Left cardiac atrium (tissue), 4 donors: ENCODE results near the gene FCRL3. TPM values are rescaled to one million over a fixed set of nuclear protein-coding genes. Genes with fewer than 3 reads are reported as not detected.
"Not testable (repeated sequence)": the region's sequence is repeated elsewhere in the genome, so short reads cannot be mapped to it uniquely, and the experiment has no call there.

Source experiments
- ATAC-seq, 2 donors: fragments of 200-7000 bp; cut with Tn5 transposase; one replicate each; pipeline ENCODE4 v1.9.1; 2020; ENCODE audit warnings: mild to moderate bottlenecking in 2 of 2, moderate library complexity in 2 of 2
- DNase-seq: peaks from one replicate; pipeline ENCODE4 v3.0.0-alpha.2; 2020
- intact Hi-C, 2 donors: fragments of 100-400 bp; cut with DNase I; formaldehyde crosslinking; loops; one replicate each; pipeline versions ENCODE4 v1.14.1 to v1.15.1; 2022 to 2023
- long read RNA-seq: library from polyadenylated mRNA; unstranded; transcript quantifications from one replicate; pipeline ENCODE4 v2.0.0, GENCODE V29; 2021
- total RNA-seq, 2 donors: library from RNA; stranded (reverse); fragmentation: NEBNext Ultra II Directional; extraction: Animal tissue kit (Norgen Biotek cat#: 25700); gene quantifications; one replicate each; pipeline ENCODE4 v1.2.1, GENCODE V29; 2021
- donor health status: DM: no; HTN: yes; CAD: no.
- donor health status: DM: no; HTN: yes; CAD: no; lungs with severe emphysema.
- donor health status: DM: yes; HTN: yes; CAD: no.
- donor health status: Dilated cardiomyopathy.

Gene FCRL3
- total RNA-seq, result under 1 TPM; 0.10 to 0.24 TPM
- long read RNA-seq, result 0 reads

GRCh38 chr1:157700732-157701131 lies at the start of gene FCRL3:
TSS of gene FCRL3 (minus strand) at chr1:157700769. CDS start at chr1:157700489, 280 bp downstream.
- no peak for DNase-seq
- no peak for ATAC-seq
- intact Hi-C loops, result no loop called here

- intact Hi-C loops, result no loop called here
- no peak for DNase-seq
- no peak for ATAC-seq
Observed at GRCh38 chr1:157748262-157748817, 47.8 kb upstream of the FCRL3 start.

GRCh38 chr1:157739229-157739901 lies 38.8 kb upstream of the FCRL3 start:
- DNase-seq (no peak), ATAC-seq (no peak)
- intact Hi-C loops, result no loop called here

- ATAC-seq, intact Hi-C loops, DNase-seq: not testable (repeated sequence)
Observed at GRCh38 chr1:157735991-157736390, 35.4 kb upstream of the FCRL3 start.

GRCh38 chr1:157734321-157734720 lies 33.8 kb upstream of the FCRL3 start:
- DNase-seq, result no peak
- ATAC-seq, result peak in 1 of 2 donors; percentile 55
- intact Hi-C loops, result no loop called here

GRCh38 chr1:157732755-157733154 lies 32.2 kb upstream of the FCRL3 start:
- no peak for DNase-seq
- intact Hi-C loops, result no loop called here
- ATAC-seq, result no peak

GRCh38 chr1:157725221-157725577 lies 24.6 kb upstream of the FCRL3 start:
- no peak for DNase-seq
- intact Hi-C loops, result no loop called here
- ATAC-seq, result no peak

GRCh38 chr1:157724537-157725220 lies 24.1 kb upstream of the FCRL3 start:
- ATAC-seq, result no peak
- intact Hi-C loops, result no loop called here
- DNase-seq, result no peak

- intact Hi-C loops, result no loop called here
- ATAC-seq (no peak), DNase-seq (no peak)
Observed at GRCh38 chr1:157723157-157723556, 22.6 kb upstream of the FCRL3 start.

GRCh38 chr1:157721985-157722384 lies 21.4 kb upstream of the FCRL3 start:
- intact Hi-C loops, result no loop called here
- DNase-seq (no peak), ATAC-seq (no peak)

GRCh38 chr1:157715736-157716135 lies 15.2 kb upstream of the FCRL3 start:
- DNase-seq (no peak), ATAC-seq (no peak)
- intact Hi-C loops, result no loop called here

- ATAC-seq, result no peak
Observed at GRCh38 chr1:157711802-157712201, 11.2 kb upstream of the FCRL3 start.

GRCh38 chr1:157704878-157705277 lies 4.3 kb upstream of the FCRL3 start:
- no peak for ATAC-seq
- intact Hi-C loops, result no loop called here
- DNase-seq, result no peak

More at GRCh38 chr1:157711802-157712201, 11.2 kb upstream of the FCRL3 start:
- DNase-seq, result no peak
- intact Hi-C loops, result no loop called here

GRCh38 chr1:157703981-157704380 lies 3.4 kb upstream of the FCRL3 start:
- DNase-seq (no peak), ATAC-seq (no peak)
- intact Hi-C loops, result no loop called here

- DNase-seq, result no peak
- intact Hi-C loops, result no loop called here
- no peak for ATAC-seq
Observed at GRCh38 chr1:157702308-157702825, 1.8 kb upstream of the FCRL3 start.

GRCh38 chr1:157700305-157700704 lies 264 bp downstream of the FCRL3 start:
- no peak for DNase-seq
- intact Hi-C loops, result no loop called here
- ATAC-seq, result no peak

- ATAC-seq, result no peak
- intact Hi-C loops, result no loop called here
- no peak for DNase-seq
Observed at GRCh38 chr1:157697781-157698569, 2.6 kb downstream of the FCRL3 start.

- ATAC-seq (no peak), DNase-seq (no peak)
- intact Hi-C loops, result no loop called here
Observed at GRCh38 chr1:157696966-157697628, 3.5 kb downstream of the FCRL3 start.

GRCh38 chr1:157695417-157695816 lies 5.2 kb downstream of the FCRL3 start:
- ATAC-seq (no peak), DNase-seq (no peak)
- intact Hi-C loops, result no loop called here
